Measurements from ENCODE around the gene GPR39.

The GPR39 gene

DNA sequence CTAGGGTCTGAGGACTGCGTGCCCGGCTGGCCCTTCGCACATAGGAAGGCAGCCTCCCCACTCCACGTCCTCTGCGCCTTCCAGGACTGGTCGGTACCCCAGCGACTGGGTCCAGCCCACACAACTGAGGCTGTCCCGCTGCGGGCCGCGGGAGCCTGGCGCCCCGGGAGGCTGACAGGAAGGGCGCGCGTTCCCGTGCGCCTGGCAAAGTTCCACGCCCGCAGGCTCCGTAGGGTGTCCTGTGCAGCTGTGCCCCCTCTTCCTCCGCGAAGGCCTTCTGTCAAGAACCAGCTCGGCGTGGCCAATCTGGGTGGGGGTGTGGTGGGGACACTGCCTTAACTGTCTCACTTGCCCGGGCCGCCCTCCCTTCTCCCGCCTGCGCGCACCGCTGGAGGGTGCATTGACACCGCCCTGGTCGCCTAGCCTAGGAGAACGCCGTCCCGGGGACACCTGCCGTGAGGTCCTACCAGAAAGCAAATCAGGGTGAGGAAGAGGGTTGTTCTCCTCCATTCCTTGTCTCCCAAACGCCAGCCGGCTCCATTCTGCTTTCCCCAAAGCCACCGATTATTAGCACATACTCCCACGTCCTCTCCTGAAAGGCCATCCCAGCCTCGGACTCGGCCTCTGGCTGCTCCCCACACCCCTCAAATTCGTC is 254.0 kb downstream of the GPR39 start:
- no peak for DNase-seq (ENCODE audit: low spot score)
- TF ChIP-seq, protein P1, sequence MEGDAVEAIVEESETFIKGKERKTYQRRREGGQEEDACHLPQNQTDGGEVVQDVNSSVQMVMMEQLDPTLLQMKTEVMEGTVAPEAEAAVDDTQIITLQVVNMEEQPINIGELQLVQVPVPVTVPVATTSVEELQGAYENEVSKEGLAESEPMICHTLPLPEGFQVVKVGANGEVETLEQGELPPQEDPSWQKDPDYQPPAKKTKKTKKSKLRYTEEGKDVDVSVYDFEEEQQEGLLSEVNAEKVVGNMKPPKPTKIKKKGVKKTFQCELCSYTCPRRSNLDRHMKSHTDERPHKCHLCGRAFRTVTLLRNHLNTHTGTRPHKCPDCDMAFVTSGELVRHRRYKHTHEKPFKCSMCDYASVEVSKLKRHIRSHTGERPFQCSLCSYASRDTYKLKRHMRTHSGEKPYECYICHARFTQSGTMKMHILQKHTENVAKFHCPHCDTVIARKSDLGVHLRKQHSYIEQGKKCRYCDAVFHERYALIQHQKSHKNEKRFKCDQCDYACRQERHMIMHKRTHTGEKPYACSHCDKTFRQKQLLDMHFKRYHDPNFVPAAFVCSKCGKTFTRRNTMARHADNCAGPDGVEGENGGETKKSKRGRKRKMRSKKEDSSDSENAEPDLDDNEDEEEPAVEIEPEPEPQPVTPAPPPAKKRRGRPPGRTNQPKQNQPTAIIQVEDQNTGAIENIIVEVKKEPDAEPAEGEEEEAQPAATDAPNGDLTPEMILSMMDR (IDR thresholded peaks at IDR 0.05; ENCODE audit: extremely low read depth, missing control alignments) = no peak

DNA sequence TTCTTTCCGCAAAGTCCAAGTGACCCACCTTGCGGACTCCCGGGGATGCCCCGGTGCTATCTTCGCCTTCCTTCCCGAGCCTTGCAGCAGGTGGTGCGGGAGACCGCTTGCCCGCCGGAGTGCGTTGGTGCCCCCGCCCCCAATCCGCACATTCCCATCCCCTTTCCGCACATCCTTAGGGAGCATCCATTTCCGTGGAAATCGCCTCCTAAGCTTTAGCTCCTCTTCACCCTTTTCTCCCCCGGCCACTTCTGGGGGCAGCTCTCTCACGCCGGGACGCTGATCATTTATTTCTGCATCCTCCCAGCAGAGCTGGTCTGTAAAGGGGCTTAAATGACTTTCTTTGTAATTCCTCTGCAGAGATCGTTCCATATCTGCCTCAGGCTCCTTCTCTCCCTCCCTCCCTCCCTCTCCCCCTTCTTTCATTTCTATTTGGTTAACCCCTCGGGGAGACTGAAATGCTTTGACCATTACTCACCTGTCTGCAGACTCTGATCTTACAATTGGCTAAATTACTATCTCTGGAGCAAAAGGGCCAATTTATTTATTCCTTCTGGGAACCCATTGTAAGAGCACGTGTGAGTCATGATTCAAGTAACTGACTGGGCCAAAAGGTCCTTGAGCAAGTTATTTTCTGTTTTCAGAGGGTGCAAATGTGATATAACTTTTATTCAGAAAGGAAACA is 254.7 kb downstream of the GPR39 start:
- no peak for DNase-seq (ENCODE audit: low spot score)

DNA sequence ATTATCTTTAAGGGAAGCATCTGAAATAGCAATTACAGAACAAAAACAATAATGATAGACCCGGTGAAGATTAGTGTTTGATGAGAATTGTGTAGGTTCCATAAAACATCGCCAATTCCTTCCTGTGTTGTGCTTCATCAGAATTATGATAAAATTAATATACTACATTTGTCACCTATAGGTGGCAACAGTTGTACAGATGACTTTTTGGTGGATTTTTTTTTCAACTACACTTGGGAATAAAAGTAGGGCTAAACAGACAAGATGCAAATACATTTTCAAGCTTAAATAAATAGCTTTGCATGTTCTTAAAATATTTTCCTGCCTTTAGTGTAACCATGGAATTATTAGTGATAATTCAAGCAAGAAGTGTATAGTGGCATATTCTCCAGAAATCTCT is 260.4 kb downstream of the GPR39 start:
- TF ChIP-seq, protein P1 (IDR thresholded peaks at IDR 0.05; ENCODE audit: extremely low read depth, missing control alignments) = no peak
- DNase-seq (ENCODE audit: low spot score) = no peak

More for the DNA sequence above, 254.7 kb downstream of the GPR39 start:
- TF ChIP-seq, protein P1 (IDR thresholded peaks at IDR 0.05; ENCODE audit: extremely low read depth, missing control alignments) = no peak

DNA sequence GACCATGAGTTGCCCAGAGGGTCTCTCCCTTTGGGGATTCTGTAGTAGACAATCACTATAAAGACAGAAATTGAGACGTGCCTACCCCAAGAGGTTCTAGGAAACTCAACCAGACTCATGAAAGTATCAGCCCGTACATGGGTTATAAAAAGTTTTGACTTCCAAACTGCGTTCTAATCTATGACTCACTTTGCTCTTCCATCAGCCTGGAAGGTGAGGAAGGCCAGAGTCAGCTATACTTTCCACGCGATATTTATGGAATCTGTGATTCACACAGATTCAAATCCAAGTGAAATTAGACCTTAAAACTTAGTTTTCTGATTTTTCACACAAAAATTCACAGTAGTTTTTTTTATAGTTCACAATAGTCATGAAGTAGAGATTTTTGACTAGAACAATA is 261.1 kb downstream of the GPR39 start:
- no peak for DNase-seq (ENCODE audit: low spot score)
- TF ChIP-seq, protein P1 (IDR thresholded peaks at IDR 0.05; ENCODE audit: extremely low read depth, missing control alignments) = no peak

DNA sequence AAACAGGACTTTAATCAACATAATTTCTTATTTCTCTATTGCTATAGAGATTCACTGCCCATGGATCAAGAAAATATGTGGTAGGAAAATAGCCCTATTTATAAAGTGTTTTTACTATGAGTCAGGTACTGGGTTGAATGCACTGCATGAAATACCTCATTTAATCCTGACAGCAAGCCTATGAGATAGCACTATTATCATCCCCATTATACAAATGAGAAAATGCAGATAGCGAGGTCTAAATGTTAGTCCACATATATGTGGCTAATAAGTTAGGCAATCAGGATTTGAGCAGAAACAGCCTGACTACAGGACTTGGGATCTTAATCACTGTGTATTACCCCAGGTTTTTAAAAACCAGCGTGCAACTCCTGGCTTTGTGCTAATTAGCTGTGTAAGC is 261.9 kb downstream of the GPR39 start:
- TF ChIP-seq, protein P1 (IDR thresholded peaks at IDR 0.05; ENCODE audit: extremely low read depth, missing control alignments) = no peak
- no peak for DNase-seq (ENCODE audit: low spot score)

DNA sequence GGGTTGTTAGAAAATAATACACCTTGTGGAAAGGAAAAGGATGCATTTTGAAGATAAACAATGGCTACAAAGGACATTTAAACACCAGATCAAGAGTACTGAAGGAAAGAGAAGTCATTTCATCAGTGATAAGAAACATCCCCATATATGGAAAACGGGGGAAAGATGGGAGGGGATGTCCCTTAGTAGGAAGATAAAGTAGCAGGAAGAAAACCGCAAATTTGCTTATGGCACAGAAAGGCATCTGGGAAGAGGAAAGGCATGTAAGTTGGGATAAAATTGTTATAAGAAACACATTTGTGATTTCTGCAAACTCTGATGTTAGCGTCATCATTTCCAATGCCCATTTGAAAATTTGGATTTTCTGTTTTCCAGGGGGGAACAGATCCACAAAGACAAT is 263.9 kb downstream of the GPR39 start:
- no peak for DNase-seq (ENCODE audit: low spot score)
- TF ChIP-seq, protein P1 (IDR thresholded peaks at IDR 0.05; ENCODE audit: extremely low read depth, missing control alignments) = no peak

DNA sequence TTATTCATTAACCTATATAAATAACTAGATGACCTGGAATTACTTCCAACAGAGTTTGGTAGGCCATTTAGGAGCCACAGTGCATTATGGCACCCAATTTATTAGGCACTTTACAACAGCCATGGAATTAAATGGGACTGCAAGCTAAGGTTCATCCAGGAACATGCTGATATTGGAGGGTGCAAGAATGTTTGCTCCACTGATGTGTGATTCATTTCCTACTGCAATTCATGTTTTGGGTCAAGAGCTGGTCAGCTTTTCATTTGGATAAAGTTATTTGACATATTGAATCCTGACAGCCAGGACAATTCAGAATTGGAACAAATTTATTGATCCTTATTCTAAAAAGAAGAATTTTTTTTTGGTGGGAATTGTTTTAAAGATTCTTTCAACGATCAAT is 265.2 kb downstream of the GPR39 start:
- DNase-seq (ENCODE audit: low spot score) = no peak
- TF ChIP-seq, protein P1 (IDR thresholded peaks at IDR 0.05; ENCODE audit: extremely low read depth, missing control alignments) = no peak
